SH-SY5Y (cell line): Measurements from ENCODE around the gene C11orf42.

Experiments used
- GATA2 ChIP-seq: IDR thresholded peaks from 2 replicates; pipeline ENCODE4 v1.6.1; 2011; ENCODE audit warnings: mild to moderate bottlenecking, low read depth, low read length
- GATA3 ChIP-seq: IDR thresholded peaks from 2 replicates; pipeline ENCODE4 v1.6.1; 2011; ENCODE audit warnings: low read depth, mild to moderate bottlenecking, low read length, moderate library complexity

- no peak for TF ChIP-seq GATA2
- TF ChIP-seq GATA3: no peak
These were observed 40.2 kb downstream of the C11orf42 start for GRCh38 chr11:6245536-6245935.
